ENCODE data around the gene PARVA. TPM values are rescaled to one million over a fixed set of nuclear protein-coding genes. Genes with fewer than 3 reads are reported as not detected.

PARVA gene
- total RNA-seq, 4 donors from 2014 or later, result 83.5 to 159 (median 128) TPM

- TF ChIP-seq CTCF (IDR thresholded peaks at IDR 0.05; ENCODE audit: low read depth), result no peak
Measured at GRCh38 chr11:12534549-12534948, 157.2 kb downstream of the PARVA start.

- TF ChIP-seq CTCF (IDR thresholded peaks at IDR 0.05; ENCODE audit: low read depth), result no peak
Measured at GRCh38 chr11:12535321-12535720, 157.9 kb downstream of the PARVA start.

GRCh38 chr11:12536566-12536965 is 159.2 kb downstream of the PARVA start:
- no peak for TF ChIP-seq CTCF (IDR thresholded peaks at IDR 0.05; ENCODE audit: low read depth)

- no peak for TF ChIP-seq CTCF (IDR thresholded peaks at IDR 0.05; ENCODE audit: low read depth)
Measured at GRCh38 chr11:12537778-12538401, 160.5 kb downstream of the PARVA start.

GRCh38 chr11:12538889-12539421 is 161.6 kb downstream of the PARVA start:
- TF ChIP-seq CTCF (IDR thresholded peaks at IDR 0.05; ENCODE audit: low read depth), result no peak

- TF ChIP-seq CTCF (IDR thresholded peaks at IDR 0.05; ENCODE audit: low read depth), result no peak
Measured at GRCh38 chr11:12539572-12539971, 162.2 kb downstream of the PARVA start.

- TF ChIP-seq CTCF (IDR thresholded peaks at IDR 0.05; ENCODE audit: low read depth), result no peak
Measured at GRCh38 chr11:12540075-12540680, 162.8 kb downstream of the PARVA start.

Measured in subcutaneous adipose tissue (tissue), 4 donors.